GM10248 (cell line): ENCODE results near the gene IWS1.

Experiments
- CTCF ChIA-PET: fragments of 300-600 bp; sonication (Branson Sonifier 250); formaldehyde crosslinking; extraction: SDS; loops from one replicate; lab custom pipeline; 2021; ENCODE audit warnings: antibody characterized with exemption; lab: Yijun Ruan, JAX
- POLR2A ChIA-PET: fragments of 350-650 bp; sonication (Branson Sonifier 250); formaldehyde crosslinking; extraction: SDS; loops from one replicate; lab custom pipeline; 2020; ENCODE audit warnings: antibody characterized with exemption; lab: Yijun Ruan, JAX
- DNase-seq: peaks from one replicate; pipeline ENCODE4 v3.0.0; 2012; ENCODE audit errors: extremely low spot score
- TF ChIP-seq, protein P1 (sequence below): IDR thresholded peaks from 2 replicates; pipeline ENCODE4 v1.5.1; 2012; ENCODE audit warnings: mild to moderate bottlenecking, low read depth; ENCODE audit errors: extremely low read depth, missing control alignments, control extremely low read depth

The IWS1 gene

DNA sequence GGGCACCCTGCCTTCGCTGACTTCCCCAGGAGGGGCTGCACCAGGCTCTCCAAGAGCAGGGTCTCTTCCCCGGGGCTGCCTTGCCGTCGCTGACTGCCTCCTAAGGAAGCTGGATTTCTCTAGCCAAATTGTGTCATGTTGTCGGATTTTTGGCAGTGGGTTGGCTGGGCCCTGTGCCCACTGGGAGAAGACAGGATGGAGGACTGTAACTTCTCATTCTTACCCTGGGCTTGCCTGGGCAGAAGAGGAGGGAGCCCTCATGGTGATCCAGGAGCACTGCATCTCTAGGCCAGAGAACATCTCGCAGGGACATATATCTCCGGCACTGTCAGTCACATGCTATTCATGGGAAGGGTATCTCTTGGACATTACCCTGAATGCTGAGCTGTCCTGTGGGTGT lies 15.5 kb upstream of the IWS1 start:
- ChIA-PET CTCF (interaction anchor here (0.9 kb wide), 1 partner anchor 12 kb away, joined by 3 read pairs; no protein-coding TSS in a partner anchor), POLR2A (no interaction called here)
- no peak for DNase-seq
- TF ChIP-seq, protein P1, sequence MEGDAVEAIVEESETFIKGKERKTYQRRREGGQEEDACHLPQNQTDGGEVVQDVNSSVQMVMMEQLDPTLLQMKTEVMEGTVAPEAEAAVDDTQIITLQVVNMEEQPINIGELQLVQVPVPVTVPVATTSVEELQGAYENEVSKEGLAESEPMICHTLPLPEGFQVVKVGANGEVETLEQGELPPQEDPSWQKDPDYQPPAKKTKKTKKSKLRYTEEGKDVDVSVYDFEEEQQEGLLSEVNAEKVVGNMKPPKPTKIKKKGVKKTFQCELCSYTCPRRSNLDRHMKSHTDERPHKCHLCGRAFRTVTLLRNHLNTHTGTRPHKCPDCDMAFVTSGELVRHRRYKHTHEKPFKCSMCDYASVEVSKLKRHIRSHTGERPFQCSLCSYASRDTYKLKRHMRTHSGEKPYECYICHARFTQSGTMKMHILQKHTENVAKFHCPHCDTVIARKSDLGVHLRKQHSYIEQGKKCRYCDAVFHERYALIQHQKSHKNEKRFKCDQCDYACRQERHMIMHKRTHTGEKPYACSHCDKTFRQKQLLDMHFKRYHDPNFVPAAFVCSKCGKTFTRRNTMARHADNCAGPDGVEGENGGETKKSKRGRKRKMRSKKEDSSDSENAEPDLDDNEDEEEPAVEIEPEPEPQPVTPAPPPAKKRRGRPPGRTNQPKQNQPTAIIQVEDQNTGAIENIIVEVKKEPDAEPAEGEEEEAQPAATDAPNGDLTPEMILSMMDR: no peak

DNA sequence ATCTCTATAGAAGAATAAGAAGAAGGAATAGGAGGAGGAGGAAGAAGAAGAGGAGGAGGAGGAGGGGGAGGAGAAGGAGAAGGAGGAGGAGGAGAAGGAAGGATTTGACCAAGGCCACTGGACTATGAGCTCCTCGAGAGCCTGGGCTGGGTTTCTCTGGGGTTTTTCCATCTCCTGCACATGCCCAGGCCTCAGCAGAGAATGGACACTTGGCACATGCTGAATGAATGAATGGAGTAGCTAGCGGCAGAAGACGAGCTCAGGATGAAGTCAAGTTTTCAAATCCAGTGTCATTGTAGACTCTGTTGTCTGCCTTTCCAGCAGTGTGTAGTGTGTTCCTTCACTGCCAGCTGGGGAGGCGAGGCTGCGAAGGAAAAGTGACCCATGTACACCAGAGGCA lies 11.4 kb upstream of the IWS1 start:
- ChIA-PET POLR2A (no interaction called here), CTCF (interaction anchor here (0.7 to 2.0 kb wide), 4 partner anchors 9 to 164 kb away, joined by 3 to 6 read pairs (median 3); no protein-coding TSS in a partner anchor)
- DNase-seq: no peak
- TF ChIP-seq, protein P1: no peak

DNA sequence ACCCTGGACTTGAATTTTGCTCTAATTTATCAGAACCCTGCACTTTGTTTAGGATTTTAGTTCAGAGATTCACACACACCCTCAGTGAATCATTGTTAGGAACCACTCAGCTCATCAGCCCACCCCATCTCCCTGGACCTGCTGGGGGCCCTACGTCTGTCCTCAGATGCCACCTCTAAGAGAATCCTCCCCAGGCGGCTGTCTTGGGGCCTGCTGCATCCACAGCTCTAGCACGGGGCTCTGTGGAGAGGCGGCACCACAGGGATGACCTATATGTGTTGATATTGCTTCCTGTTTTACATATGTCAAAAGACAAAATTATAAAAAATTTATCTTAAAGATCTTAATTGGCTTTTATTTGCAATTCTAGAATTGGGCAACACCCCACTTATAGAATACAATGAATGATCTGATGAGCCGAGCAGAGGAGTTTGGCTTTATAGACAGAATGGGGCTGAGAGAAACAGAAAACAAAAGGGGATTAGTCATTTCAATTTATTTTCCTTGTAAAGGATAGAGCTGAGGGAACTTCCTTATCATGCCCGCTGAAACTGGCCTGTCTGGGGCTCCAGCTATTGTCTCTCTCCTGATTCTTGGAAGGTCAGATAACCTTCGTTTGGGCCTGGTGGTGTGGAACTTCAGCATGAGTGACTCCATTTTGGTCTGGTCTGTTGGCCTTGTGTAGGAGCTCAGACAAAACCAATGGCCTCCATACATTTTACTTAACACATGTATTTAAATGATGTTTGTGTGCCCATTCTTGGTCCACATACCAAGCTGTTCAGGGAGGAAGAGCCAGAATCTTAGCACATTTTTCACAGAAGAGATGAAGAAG lies 10.6 kb upstream of the IWS1 start:
- TF ChIP-seq, protein P1: no peak
- POLR2A ChIA-PET: no interaction called here
- DNase-seq: no peak
- CTCF ChIA-PET: interaction anchor here (0.7 to 2.0 kb wide), 5 partner anchors 15 to 165 kb away, joined by 3 to 6 read pairs (median 3); no protein-coding TSS in a partner anchor

DNA sequence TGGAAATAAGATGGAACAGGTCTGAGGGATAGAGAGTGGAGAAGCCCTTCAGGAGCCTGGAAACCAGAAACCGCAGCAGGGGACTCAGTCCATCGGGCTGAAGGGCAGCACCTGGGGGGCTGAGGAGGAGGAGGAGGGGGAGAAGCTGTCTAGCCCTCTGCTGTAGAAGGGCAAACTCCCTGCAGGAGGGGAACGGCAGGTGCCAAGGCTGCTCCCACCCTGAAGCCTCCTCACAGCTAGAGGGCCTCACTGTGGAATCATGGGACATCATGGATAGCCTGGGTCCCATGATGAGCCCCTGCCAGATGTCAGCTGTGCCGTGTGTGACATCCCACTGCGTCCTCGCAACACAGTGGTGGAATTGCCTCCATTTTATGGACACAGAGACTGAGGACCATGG lies 9.6 kb upstream of the IWS1 start:
- CTCF ChIA-PET: interaction anchor here (0.8 kb wide), 1 partner anchor 15 kb away, joined by 3 read pairs; no protein-coding TSS in a partner anchor
- TF ChIP-seq, protein P1: no peak
- DNase-seq: no peak
- POLR2A ChIA-PET: no interaction called here

DNA sequence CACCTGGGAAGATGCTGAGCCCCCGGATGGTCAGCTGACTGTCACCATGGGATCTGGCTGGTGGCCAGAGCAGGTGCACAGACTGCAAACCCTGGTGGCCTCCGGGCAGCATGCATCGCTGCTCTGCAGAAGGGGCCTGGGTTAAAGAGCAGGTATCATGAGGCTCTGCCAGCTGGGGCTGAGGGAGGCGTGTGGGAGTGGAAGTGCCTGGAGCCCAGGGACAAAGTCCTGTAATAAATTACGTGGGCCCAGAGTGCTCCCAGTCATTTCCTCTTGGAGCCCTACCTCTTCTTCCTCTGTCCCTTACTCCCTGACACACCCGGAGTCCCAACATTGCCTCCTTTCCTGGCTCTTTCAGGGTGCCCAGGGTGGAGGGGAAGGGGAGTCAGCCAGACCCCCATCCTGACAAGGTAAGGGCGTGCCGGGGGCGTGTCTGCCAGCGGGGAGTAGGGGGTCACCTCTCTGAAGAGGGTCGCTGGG lies 9.2 kb upstream of the IWS1 start, which contains the start of gene MYO7B:
Gene MYO7B (plus strand): TSS at position 262 of the 480 bp plus-strand sequence. CDS start 24,040 bp downstream, outside the sequence.
- DNase-seq: no peak
- CTCF ChIA-PET: no interaction called here

DNA sequence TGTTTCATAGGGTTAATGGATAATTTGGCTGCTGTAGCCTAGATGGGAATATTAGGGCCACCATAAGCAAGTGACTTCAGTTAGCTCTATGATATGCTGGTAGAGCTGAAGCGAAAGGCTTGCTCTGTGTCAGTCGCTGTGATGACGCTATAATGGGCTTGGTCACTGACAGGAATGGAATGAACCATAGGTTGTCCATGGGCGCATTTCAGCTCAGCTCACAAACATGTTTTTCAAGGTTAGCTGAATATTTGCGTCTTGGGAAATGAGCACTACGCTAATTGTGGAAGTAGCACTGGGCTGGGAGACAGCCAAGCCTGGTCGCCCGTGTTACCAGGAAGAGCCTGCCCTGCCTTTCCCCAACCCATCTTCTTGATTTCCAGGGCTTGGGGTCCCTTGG lies 6.0 kb upstream of the IWS1 start:
- ChIA-PET CTCF (no interaction called here), POLR2A (no interaction called here)
- TF ChIP-seq, protein P1: no peak
- no peak for DNase-seq

More for the DNA sequence above, 9.2 kb upstream of the IWS1 start, which contains the start of gene MYO7B:
- POLR2A ChIA-PET: no interaction called here
- TF ChIP-seq, protein P1: no peak
